Daoy (cell line): ENCODE measurements around the gene WDPCP. TPM values are rescaled to one million over a fixed set of nuclear protein-coding genes. Genes with fewer than 3 reads are reported as not detected.
"Not testable (repeated sequence)": the region's sequence is repeated elsewhere in the genome, so short reads cannot be mapped to it uniquely, and the experiment has no call there.

ENCODE experiments used
- DNase-seq: peaks from one replicate; pipeline ENCODE4 v3.0.0-alpha.2; 2015; ENCODE audit warnings: low read depth
- total RNA-seq: library from RNA; depleted of rRNA; stranded (reverse); fragments of >200 nt; shearing (Covaris generic); gene quantifications from 2 replicates; pipeline ENCODE4 v1.2.3, GENCODE V29; 2014

WDPCP gene
- total RNA-seq, 1 experiment from 2014 or later: 6.6 TPM

DNA sequence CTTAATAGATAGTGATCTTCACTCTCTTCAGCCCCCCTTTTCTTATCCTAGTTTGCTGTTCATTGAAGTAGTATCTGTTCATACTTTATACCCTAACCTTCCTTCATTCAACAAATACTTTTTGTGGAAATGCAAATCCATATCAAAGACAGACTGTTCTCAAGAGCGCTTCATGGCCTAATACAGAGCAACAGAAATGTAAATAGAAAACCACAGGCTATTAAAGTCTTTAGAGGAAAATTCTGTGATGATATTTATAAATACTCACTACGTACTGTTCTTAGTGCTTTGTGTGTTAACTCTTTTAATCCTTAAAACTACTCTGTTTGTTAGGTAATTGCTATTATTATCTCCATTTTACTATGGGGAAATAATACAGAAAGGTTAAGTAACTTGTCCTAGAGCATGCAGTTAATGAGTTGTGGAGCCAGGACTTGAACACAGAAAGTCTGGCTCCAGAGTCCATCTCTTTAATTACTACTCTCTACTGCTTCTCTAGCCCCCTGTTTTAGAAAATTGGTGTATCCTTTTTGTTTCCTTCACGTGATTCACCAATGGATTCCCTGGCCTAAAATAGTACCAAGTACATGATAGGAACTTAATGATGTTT, 3.4 kb upstream of the WDPCP start:
- DNase-seq: no peak

DNA sequence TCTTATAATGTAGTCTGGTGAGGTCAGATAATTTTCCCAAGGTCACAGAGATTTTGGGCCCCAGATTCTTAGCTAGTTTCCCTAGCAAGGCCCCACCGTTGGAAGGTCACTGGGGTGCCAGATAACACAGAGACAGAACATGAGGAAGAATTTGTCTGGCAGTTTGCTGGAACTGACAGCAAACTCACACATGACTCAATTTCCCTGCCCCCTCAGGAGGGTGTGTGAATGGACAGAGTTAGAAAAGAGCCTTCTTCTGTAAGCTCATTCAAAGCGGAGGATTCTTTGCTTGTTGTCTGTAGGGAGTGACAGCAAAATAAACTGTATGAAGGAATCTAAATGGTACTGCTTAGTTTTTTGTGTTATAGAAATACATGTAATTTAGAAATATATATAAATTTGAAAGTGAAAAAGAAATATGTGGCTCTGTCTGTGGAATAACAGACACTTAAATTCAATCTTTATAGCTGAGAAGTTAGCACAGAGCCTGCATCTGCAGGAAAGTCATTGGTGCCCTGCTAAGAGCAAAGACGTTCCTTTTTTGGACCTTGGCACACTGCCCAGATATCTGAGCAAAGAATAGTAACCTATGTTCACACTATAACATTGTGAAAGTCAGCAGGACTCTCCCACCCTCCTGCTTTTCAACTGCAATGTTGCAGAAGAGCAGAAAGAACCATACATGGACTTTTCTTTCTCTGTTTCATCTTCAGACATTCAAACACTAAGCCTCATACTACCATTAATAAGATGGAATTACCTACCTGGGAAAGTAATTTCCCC, 2.5 kb upstream of the WDPCP start:
- DNase-seq: no peak

DNA sequence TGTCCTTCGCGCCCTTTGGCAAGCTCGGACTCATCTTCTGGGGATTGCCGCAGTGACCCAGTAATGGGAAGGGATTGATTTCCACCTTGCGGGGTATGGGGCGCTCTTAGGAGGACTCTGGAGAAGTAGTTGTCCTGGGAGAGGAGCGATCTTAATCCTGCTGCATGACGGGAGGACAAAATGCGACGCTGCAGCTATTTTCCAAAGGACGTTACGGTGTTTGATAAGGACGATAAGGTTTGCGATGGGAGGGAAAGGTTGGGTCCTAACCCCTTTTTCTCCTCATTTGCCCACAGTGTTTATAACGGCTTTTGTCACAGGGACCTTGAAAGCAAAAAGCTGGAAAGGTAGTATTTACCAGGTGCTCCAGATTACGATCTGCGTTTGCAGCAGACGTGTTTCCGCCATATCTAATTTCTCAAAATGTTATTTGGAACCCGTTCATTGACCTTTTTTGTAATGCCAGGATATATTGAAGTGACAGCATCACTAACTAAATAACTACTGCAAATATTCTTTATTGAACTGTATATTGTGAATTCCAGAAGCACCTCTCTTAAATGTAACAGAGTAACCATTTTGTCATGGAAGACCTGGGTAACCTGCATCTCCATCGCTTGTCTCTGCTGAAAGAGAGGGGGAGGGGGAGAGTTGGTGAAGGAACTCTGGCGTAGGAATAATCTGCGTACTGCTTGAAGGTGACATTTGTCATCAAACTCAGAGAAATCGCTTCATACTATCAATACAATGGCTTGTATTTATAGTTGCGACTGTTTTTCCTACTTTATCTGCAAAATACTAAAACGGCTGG, 1.1 kb upstream of the WDPCP start:
- no peak for DNase-seq

DNA sequence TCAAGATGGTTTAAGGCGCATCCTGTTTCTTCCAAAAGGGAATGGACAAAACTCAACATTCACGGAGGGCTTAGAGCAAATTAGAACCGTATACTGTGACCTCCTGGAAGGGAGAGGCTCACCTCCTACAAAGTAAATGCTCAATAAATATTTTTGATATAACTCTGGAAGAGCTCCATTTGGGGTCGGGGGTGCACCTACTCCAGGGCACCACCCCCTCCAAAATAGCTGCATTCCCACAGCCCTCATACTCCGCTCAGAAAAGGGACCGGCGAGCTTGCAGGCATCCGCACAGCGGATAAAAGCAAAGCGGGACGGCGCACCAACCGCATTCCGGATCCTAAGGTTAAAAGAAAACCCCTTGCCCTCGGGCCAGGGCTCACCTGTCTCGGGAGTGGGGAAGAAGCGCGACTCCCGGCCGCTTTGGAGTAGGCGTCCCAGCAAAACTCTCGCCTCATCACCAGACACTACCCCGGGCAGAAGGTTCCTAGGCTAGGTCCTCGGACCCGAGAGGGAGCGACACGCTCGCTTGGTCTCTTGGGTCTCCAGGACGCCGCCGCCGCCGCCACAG, 378 bp downstream of the WDPCP start:
- no peak for DNase-seq

DNA sequence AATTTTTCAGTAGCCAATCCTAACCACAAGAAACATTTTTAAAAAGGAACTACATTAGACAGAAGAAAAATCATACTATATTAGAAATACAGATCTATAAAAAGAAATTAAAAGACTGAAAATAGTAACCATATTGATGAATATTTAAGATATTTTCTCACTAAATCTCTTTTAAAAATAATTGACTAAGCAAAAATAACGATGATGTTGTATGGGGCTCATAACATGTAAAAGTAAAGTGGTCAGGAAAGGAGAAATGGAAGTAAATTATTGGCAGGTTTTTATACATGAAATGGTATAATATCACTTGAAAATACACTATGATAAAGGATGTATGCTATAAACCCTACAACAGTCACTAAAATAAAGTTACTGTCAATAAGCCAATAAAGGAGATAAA, 5.4 kb downstream of the WDPCP start:
- no peak for DNase-seq

DNA sequence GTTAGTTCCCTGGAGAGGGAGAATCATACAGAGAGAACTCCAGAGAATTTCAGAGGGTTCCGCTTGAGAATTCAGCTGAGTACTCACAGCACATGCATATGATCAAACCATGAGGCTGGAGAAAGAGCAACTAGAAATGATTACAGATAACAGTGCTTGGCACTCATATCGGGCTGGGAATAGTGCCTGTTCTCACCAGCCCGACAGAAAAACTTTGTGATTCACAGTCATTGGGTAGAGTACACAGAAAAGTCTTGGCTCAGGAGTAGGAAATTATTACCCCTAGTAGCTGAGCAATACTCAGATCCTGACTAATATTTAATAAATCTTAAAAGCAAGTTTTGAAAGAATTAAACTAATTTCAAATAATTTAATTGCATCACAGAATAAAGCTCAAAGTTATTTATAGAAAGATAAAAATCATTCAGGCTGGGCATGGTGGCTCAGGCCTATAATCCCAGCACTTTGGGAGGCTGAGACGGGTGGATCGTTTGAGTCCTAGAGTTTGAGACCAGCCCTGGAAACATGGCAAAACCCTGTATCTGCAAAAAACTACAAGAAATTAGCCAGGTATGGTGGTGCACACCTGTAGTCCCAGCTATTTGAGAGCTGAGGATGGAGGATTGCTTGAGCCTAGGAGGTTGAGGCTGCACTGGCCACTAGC, 6.8 kb downstream of the WDPCP start:
- no peak for DNase-seq

DNA sequence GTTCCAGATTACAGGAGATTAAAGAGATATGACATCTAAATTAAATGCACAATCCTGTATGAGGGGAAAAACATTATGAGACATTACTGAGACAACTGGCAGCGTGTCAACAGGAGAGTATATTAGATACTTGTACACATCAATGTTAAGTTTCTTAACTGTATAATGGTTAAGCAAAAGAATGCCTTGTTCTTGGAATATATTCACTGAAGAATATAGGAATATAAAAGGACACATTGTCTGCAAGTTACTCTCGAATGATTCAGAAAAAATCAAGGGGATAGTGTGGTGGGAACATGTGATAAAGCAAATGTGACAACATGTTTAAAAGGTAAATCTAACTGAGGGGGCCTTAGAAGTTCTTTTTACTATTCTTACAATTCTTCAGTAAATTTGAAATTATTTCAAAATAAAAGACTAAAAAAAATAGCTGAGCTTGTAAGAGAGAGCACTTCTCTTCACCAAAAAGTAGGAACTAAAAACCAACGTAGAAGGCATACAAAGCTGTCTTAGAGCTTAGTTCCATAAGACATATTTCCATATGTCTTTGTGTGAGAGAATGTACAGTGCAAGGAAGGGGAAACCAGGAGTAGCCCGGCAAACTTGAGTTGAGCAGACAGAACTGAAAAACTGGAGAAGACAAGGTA, 7.5 kb downstream of the WDPCP start:
- no peak for DNase-seq

DNA sequence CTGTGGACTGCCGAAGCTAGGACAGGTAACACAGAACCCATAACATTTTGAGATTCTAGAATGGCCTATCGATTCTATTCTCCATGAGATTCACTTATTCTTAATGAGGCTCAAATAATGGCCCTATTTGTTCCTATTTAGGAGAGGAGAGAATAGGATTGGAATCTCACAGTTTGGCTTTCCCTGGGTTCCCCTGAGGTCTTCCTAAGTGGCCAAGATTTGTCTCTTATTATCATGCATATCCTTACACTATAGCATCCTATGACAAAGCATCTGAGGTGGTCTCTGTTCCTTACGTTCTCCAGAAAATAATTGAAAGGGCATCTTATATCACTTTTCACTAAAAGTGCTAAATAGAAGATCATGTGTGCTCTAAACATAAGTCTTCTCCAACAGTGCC, 9.5 kb downstream of the WDPCP start:
- DNase-seq: no peak

DNA sequence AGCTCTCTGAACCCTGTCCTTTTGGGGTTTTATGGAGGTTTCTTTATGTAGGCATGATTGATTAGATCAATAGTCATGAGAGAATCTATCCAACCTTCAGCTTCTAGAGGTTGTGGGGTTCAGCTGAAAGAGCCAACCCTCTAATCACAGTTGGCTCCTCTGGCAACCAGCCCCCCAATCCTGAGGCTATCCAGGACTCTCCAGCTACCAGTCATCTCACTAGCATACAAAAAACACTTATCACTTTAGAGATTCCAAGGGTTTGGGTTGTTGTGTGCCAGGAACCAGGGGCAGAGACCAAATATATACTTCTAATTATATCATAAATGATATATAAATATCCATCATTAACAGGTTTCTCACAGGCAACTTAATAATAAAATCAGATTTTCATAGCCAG, 11.7 kb downstream of the WDPCP start:
- DNase-seq: no peak

DNA sequence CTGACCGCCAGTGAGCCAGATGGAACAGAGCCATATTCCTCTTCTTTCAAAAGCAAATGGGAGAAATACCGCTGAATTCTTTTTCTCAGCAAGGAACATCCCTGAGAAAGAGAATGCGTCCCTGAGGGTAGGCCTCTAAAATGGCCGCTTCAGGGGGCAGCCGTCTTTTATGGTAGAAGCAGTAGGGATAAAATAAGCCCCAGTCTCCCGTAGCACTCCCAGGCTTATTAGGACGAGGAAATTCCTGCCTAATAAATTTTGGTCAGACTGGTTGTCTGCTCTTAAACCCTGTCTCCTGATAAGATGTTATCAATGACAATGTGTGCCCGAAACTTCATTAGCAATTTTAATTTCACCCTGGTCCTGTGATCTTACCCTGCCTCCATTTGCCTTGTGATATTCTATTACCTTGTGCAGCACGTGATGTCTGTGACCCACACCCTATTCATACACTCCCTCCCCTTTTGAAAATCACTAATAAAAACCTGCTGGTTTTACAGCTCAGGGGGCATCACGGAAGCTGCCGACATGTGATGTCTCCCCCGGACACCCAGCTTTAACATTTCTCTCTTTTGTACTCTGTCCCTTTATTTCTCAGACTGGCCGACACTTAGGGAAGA, 14.4 kb downstream of the WDPCP start:
- not testable (repeated sequence) for DNase-seq

DNA sequence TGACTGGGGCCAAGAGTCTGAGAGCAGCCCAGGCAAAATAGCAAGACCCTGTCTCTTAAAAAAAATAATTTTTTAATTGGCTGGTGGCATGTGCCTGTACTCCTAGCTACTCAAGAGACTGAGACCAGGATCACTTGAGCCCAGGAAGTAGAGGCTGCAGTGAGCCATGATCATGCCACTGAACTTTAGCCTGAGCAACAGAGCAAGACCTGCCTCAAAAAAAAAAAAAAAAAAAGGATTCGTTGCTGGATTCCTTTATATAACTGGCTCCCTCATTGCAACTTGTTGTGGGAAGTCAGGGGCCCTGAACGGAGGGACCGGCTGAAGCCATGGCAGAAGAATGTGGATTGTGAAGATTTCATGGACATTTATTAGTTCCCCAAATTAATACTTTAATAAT, 15.3 kb downstream of the WDPCP start:
- not testable (repeated sequence) for DNase-seq

DNA sequence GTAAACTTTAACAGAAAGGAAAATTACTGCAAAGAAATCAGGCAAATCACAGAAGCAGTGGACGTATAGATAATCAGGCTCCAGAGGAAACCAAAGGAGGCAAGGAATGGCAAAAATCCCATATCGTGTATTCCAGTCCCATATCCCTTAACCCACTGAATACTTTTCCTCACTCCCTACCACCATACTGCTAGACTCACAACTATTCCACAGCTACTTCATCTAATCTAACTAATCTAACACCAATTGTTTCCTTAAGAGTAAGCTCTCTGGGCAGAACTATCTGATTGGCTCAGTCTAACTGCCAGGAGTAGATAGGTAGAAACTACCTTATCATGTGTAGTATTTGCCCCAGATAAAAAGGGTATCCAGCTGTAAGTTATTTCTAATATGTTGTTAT, 16.3 kb downstream of the WDPCP start:
- no peak for DNase-seq

DNA sequence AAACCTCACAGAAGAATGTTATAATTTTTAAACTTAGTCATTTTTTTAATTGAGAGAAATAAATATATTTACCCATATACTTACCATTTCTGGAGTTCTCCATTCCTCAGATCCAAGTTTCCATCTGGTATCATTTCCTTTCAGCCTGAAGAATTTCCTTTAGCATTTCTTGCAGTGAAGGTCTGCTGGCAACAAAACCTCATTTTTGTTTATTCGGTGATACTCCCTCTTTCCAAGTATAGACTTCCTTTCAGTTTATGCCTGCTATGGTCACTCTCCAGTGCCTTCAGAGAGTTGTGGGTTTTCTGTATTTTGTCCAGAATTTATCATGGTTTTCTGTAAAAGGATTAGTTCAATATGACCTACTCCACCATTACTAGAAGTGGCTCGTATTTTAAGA, 17.0 kb downstream of the WDPCP start:
- no peak for DNase-seq

DNA sequence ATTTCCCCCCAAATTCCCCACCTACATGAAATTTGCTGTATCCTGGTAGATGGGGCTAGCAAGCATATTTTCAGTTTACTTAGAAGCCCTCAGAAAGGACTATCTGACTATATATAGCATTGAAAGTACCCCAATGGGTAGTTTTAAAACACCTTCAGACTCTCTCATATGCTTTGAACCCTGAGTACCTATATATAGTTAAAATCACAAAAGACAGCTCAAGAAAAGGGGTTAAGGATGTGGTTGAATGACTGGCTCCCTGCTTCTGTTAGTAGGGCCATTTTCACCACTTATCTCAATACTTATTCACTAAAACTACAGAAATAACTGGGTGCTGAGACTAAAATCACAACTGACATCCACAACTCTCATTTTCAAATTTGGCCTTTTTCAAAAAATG, 18.5 kb downstream of the WDPCP start:
- no peak for DNase-seq

DNA sequence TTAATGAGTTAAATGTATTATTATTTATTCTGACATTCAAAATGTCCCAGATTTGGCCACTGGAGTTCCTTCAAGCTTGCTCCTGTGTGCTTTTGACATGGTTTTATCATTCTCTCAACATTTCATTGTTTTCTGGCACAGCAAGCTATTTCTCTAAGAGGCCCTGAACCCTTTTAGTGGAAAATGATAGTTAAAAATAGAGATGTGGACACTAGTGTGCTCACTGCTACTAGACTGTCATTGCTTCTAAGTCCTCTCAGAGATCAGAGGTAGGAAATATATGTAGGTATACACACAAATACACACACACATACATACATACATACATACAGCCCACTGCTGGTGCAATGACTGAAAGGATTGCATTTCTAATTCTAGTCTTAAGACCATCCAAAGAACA, 25.5 kb downstream of the WDPCP start:
- DNase-seq: no peak

DNA sequence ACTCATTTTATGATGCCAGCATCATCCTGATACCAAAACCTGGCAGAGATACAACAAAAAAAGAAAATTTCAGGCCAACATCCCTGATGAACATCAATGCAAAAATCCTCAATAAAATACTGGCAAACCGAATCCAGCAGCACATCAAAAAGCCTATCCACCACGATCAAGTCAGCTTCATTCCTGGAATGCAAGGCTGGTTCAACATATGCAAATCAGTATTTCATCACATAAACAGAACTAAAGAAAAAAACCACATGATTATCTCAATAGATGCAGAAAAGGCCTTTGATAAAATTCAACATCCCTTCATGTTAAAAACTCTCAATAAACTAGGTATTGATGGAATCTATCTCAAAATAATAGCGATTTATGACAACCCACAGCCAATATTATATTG, 29.4 kb downstream of the WDPCP start:
- DNase-seq: not testable (repeated sequence)

DNA sequence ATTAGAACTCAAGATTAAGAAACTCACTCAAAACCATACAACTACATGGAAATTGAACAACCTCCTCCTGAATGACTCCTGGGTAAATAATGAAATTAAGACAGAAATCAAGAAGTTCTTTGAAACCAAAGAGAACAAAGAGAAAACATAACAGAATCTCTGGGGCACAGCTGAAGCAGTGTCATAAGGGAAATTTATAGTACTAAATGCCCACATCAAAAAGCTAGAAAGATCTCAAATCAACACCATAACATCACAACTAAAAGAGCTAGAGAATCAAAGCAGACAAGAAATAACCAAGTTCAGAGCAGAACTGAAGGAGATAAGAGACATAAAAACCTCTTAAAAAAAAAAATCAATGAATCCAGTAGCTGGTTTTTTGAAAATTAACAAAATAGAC, 30.5 kb downstream of the WDPCP start:
- DNase-seq: not testable (repeated sequence)

DNA sequence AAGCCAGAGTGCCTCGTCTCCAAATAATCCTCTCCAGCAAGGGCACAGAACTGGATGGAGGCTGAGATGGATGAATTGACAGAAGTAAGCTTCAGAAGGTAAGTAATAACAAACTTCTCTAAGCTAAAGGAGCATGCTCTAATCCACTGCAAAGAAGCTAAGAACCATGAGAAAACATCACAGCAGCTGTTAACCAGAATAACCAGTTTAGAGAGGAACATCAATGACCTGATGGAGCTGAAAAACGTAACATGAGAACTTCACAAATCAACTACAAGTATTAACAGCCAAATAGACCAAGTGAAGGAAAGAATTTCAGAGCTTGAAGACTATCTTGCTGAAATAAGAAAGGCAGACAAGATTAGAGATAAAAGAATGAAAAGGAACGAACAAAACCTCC, 32.3 kb downstream of the WDPCP start:
- no peak for DNase-seq

DNA sequence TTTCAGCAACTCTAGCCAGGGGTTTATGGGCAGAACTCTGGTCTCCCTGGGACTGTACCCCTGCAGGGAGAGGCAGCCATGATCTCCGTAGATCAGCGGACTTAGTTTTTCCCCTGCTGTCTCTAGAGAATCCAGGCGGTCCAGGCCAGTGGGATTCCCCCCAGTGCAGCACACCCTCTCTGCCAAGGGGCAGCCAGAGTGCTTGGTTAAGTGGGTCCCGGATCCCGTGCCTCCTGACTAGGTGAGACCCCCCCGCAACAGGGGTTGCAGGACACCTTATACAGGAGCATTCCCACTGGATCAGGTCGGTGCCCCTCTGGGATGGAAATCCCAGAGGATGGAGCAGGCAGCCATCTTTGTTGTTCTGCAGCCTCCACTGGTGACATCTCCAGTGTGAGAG, 33.0 kb downstream of the WDPCP start:
- DNase-seq: no peak

DNA sequence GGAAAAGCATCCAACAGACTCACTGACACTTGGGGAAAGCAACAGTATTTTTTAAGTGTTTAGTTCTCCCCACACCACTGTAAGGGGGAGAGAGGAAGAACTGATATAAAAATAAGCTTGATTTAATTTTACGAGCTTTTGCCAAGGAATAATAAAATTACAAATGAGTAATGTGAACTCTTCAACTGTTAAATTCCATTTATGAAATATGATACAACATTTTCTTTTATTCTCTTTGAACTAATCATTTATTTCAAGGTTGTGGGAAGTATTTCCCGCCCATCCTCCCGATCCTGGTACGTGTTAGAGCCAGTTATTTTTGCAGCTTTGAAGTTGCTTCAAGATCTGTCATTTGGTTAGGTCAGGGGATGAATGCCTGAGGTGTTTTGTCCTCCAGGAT, 35.2 kb downstream of the WDPCP start:
- no peak for DNase-seq

DNA sequence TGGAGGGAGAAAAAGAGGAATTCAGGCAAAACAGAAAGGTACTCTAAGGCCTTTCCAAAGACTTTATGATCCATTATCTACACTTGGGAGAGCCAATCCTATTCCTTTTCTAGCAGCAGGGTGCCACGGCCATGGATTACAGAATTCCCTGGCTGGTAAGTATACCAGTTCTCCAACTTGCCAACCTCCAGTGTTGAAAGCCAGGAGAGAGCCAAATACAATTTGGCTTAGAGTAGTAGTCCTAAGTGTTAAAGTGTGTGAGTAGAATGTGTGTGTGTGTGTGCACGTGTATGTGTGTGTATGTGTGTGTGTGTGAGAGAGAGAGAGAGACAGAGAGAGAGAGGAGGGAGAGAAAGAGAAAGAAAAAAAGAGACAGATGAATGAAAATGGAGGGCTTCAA, 43.3 kb downstream of the WDPCP start:
- no peak for DNase-seq
